Stimulated activated CD8-positive, alpha-beta memory T cell treated with anti-CD3 and anti-CD28 coated beads, Interleukin-12 subunit alpha, Interleukin-12 subunit beta, amount 100 ng/mL, for 24 hours (primary cell): ENCODE data around the gene ESRRB.

Experiments used
- DNase-seq: peaks from one replicate; pipeline ENCODE4 v3.0.0-alpha.2; 2020; ENCODE audit errors: extremely low read depth

The ESRRB gene

GRCh38 chr14:76375947-76376404 lies at the start of gene ESRRB:
Gene ESRRB, plus strand, starts transcription at chr14:76376137. Its CDS starts 265 bp downstream, at chr14:76376402.
- DNase-seq = no peak

DNA sequence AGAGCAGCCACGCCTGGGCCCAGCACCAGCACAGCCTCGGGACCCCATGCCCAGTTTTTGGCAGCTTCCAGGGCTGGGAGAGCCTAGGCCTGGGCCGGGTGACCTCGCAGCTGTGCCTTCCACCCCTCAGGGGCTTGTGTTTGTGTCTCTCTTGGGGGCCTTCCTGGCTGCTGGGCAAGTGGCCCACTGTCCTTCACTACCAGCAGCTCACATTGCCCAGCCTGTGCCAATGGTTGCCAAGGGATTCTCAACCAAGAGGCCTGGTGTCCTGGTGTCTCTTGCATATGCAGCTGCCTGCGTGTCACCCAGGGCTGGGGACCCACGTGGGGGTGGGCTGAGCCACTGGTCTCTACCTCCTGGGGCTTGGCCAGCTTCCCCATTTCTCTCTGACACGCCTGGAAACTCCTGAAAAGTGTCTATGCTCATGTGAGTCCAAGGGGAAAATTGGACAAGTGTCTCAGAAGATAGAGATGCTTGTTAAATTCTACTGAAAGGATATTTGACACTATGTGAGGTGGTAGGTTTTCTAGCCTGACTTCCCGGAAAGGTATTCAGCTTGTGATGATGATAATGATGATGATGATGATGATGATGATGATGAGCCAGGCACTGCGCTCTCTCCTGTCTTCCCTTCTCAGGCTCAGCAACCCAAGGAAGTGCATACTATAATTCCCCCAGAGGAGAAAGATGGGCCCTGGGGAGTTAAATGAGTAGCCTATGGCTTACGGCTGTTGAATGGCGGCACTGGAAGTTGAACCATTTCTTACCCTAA lies 48.8 kb upstream of the ESRRB start:
- no peak for DNase-seq

DNA sequence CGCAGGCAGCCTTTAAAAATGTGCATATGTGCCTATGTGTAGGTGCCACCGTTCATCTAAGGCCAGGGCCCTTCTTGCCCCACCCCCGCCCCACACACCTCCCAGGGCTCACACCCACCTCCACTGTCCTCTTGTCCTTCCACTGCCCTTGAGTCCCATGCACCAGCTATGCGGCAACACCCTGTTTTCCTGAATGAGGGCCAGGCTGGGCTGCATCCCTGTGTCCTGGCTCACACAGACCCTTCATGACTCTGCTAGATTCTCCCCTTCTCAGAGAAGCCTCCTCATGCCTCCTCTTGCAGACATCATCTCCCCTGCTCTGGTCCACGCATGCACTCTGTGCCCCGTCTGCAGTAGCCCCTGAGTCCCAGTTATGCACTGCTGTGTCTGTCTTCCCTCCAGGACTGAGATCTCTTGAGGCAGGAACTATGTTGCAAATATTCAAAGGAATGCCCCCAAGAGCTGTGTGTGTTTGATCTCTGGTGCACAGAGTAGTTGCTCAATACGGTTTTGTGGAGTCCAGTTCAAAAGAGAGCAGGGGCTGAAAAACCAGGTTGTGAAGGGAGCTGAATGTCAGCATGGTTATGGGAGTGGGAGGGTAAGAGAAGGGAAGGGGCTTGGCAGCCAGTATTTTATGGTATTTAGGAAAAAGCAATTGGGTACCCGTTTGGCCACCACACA lies 47.3 kb upstream of the ESRRB start:
- DNase-seq = no peak

GRCh38 chr14:76329154-76329928 lies 46.6 kb upstream of the ESRRB start:
- DNase-seq = no peak

GRCh38 chr14:76329951-76330350 lies 46.0 kb upstream of the ESRRB start:
- no peak for DNase-seq

DNA sequence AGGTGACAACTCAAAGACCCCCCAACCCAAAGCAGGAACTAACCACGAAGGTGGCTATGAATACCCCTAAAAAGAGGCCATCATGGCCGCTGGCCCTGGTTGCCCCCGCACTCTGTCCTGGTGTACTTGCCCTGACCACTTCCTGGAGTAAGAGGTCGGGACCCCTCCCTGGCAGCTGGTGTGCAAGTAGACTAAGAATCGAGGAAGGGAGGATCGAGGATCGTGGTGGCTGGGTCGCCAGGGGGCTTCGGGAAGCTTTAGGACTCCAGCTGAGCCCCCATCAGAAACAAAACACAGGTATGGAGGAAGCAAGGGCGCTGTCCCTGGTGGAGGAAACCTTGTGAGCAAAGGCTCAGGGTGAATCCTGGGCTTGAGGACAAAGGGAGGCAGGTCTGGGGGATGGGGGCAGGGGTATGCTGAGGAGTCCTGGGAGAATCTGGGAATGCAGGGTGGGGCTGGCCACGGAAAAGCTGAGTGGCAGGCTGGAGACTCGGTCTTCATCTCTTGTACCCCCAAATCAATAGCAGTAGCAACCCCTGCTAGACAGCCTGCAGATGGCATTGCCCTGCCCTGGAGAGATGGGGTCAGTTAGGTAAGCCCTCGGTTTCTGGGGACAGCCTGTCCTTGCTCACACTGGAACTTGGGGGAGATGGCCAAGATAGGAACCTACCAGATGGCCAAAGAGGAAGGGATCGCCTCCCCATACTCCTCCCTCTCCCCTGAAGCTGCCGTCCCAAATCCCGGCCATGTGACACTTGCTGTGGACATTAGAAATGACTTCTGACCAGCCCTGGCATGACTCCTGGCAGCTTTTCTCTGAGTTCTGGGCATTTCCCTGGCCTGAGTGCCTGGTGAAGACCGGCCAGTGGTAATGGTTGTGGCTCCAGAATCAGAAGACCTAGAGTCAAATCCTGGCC lies 45.3 kb upstream of the ESRRB start:
- no peak for DNase-seq

GRCh38 chr14:76331328-76332011 lies 44.5 kb upstream of the ESRRB start:
- DNase-seq = no peak

DNA sequence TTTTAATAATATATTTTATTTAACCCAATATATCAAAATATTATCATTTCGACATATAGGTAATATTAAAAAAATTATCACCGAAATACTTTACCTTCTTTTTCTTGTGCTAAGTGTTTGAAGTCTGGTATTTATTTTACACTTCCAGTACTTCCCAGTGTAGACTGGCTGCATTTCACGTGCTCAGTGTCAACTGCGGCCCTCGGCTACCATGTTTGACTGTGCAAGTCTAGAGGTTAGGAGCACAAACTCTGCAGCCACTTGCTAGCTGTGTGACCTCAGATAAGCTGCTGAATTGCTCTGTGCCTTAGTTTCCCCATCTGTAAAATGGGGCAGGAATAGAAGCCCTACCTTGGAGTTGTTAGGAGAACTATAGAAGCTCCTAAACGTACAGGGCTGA lies 42.3 kb upstream of the ESRRB start:
- no peak for DNase-seq

GRCh38 chr14:76334316-76334715 lies 41.6 kb upstream of the ESRRB start:
- no peak for DNase-seq

GRCh38 chr14:76336876-76337275 lies 39.1 kb upstream of the ESRRB start:
- DNase-seq = no peak

GRCh38 chr14:76337635-76338545 lies 38.0 kb upstream of the ESRRB start:
- no peak for DNase-seq

GRCh38 chr14:76339728-76340615 lies 36.0 kb upstream of the ESRRB start:
- DNase-seq = no peak

DNA sequence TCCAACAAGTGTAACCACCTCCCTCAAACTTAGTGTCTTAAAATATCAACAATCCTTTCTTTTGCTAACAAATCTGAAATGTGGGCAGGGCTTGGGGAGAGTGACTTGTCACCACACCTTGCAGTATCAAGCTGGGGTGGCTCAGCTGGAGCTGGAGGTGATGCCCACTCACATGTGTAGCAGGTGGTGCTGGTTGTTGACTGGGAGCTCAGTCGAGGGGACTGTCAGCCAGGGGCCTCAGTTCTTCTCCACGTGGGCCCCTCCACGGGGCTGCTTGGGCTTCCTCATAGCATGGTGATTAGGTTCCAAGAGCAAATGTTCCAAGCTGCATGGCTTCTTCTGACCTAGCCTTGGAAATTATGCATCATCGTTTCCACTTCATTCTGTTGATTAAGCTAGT lies 32.6 kb upstream of the ESRRB start:
- no peak for DNase-seq

DNA sequence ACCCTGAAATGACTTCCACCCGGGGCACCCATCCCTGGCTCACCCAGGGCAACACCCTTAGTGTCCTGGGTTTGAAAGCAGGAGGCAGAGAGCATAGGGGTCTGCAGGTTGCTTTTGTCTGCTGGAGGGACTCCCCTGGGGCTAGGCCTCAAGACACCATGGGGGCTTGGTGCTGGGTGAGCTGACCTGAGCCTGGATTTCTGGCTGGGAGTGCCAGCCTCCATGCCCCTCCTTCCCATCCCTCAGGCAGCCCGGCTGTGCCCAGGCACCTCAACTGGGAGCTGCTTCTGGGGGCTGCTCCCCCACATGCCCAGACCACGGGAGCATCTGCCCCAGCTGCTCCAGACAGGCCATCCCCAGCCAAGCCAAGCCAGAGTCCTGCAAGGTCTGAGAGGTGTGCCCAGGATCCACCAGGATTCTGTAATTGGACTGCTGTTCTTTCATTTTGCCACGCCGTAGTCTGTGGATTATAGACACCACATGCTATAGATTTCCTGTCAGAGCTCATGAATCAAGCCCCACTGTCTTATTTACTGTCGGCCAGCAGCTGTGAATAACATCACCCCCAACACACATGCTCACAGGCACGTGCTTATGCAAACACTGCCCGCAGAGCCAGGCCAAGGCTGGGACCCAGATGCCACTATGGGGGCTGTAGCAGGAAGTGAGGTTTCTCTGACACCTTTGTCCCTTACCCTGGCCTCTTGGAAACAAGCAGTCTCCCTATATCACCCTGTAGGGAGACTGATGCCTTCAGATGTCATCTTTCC lies 29.4 kb upstream of the ESRRB start:
- DNase-seq = no peak

DNA sequence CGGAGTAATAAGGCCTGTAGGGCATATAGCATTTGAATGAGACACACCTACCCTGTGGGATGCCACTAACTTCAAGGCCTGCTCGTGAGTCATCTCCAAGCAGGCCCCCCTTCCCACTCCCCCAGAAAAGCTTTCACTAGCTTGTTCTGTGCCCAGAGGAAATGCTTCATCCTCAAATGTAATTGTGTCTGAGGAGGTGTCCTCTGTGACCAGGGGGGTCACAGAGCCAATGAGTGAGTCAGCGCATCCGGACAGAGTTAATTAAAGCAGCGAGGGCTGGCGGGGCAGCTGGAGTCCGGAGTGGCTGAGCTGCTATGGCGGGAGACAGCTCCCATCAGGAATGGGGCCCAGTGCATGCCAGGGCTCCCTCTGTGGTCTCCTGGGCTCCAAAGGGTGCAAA lies 27.0 kb upstream of the ESRRB start:
- no peak for DNase-seq

- no peak for DNase-seq
Measured at GRCh38 chr14:76349993-76350392, 25.9 kb upstream of the ESRRB start.

GRCh38 chr14:76350671-76351070 lies 25.3 kb upstream of the ESRRB start:
- DNase-seq = no peak

- no peak for DNase-seq
Measured at GRCh38 chr14:76351941-76352340, 24.0 kb upstream of the ESRRB start.
